HEK293 (cell line): ENCODE measurements around the gene ERF.

Experiments
- CTCF ChIA-PET: fragments of 350-600 bp; formaldehyde crosslinking; extraction: SDS; loops from one replicate; lab custom pipeline; 2021; ENCODE audit warnings: antibody characterized with exemption; lab: Yijun Ruan, JAX
- POLR2A ChIA-PET: fragments of 300-600 bp; formaldehyde crosslinking; extraction: SDS; loops from one replicate; lab custom pipeline; 2020; ENCODE audit warnings: antibody characterized with exemption, inconsistent platforms; lab: Yijun Ruan, JAX
- H3K27ac ChIP-seq: fragments of 200-500 bp; sonication (Bioruptor generic); 2 replicates; pipeline ENCODE4 v1.5.1; 2014; ENCODE audit warnings: low read depth, low read length, control low read depth, inconsistent platforms; ENCODE audit errors: extremely low read depth
- H3K36me3 ChIP-seq, 2 experiments: fragments of 200-500 bp in 1 of 2; sonication (Bioruptor generic) in 1 of 2; 1 replicate in 1 of 2; 2 replicates in 1 of 2; pipeline ENCODE4 v1.5.1; 2014 to 2017; ENCODE audit warnings: inconsistent platforms in 2 of 2, low read length in 2 of 2; ENCODE audit not compliant: control insufficient read depth in 2 of 2, insufficient read depth in 1 of 2
- H3K4me1 ChIP-seq: fragments of 200-500 bp; sonication (Bioruptor generic); 2 replicates; pipeline ENCODE4 v1.5.1; 2014; ENCODE audit warnings: mild to moderate bottlenecking, low read length, inconsistent platforms; ENCODE audit not compliant: control insufficient read depth, insufficient read depth
- H3K4me3 ChIP-seq: 2 replicates; pipeline ENCODE4 v1.5.1; 2011; ENCODE audit warnings: low read depth, mild to moderate bottlenecking, control low read depth, low read length, moderate library complexity
- H3K9me3 ChIP-seq: fragments of 200-500 bp; sonication (Bioruptor generic); 2 replicates; pipeline ENCODE4 v1.5.1; 2014; ENCODE audit warnings: low read depth, low read length, inconsistent platforms; ENCODE audit not compliant: control insufficient read depth, insufficient read depth
- ELK4 ChIP-seq: IDR thresholded peaks from 2 replicates; pipeline ENCODE4 v1.6.1; 2011; ENCODE audit warnings: mild to moderate bottlenecking, low read depth, low read length, borderline replicate concordance
- MZF1 ChIP-seq: fragments of 450-650 bp; formaldehyde crosslinking; IDR thresholded peaks from 2 replicates; pipeline ENCODE4 v1.5.1; 2017; ENCODE audit warnings: missing biosample characterization, missing genetic modification characterization, borderline replicate concordance
- PRDM4 ChIP-seq: fragments of 450-650 bp; formaldehyde crosslinking; IDR thresholded peaks from 2 replicates; pipeline ENCODE4 v1.5.1; 2017; ENCODE audit warnings: missing biosample characterization, missing genetic modification characterization
- YY2 ChIP-seq: fragments of 450-650 bp; formaldehyde crosslinking; IDR thresholded peaks from 2 replicates; pipeline ENCODE4 v1.5.1; 2016; ENCODE audit warnings: missing biosample characterization, missing genetic modification characterization
- ZBTB48 ChIP-seq: fragments of 450-650 bp; formaldehyde crosslinking; IDR thresholded peaks from 2 replicates; pipeline ENCODE4 v1.5.1; 2016; ENCODE audit warnings: missing biosample characterization, missing genetic modification characterization
- ZFP3 ChIP-seq: fragments of 450-650 bp; formaldehyde crosslinking; IDR thresholded peaks from 2 replicates; pipeline ENCODE4 v1.5.1; 2016; ENCODE audit warnings: low read depth, missing biosample characterization, missing genetic modification characterization
- ZIC2 ChIP-seq: fragments of 450-650 bp; formaldehyde crosslinking; IDR thresholded peaks from 2 replicates; pipeline ENCODE4 v1.5.1; 2016; ENCODE audit warnings: missing biosample characterization, missing genetic modification characterization
- ZNF18 ChIP-seq: fragments of 450-650 bp; formaldehyde crosslinking; IDR thresholded peaks from 2 replicates; pipeline ENCODE4 v1.5.1; 2016; ENCODE audit warnings: missing biosample characterization, missing genetic modification characterization
- ZNF211 ChIP-seq: fragments of 450-650 bp; formaldehyde crosslinking; IDR thresholded peaks from 2 replicates; pipeline ENCODE4 v1.5.1; 2016; ENCODE audit warnings: low read depth, missing biosample characterization, missing genetic modification characterization
- ZNF391 ChIP-seq: fragments of 450-650 bp; formaldehyde crosslinking; IDR thresholded peaks from 2 replicates; pipeline ENCODE4 v1.5.1; 2016; ENCODE audit warnings: low read depth, missing biosample characterization, missing genetic modification characterization, borderline replicate concordance
- ZNF558 ChIP-seq: fragments of 450-650 bp; formaldehyde crosslinking; IDR thresholded peaks from 2 replicates; pipeline ENCODE4 v1.5.1; 2016; ENCODE audit warnings: missing biosample characterization, missing genetic modification characterization
- ZNF600 ChIP-seq: fragments of 450-650 bp; formaldehyde crosslinking; IDR thresholded peaks from 2 replicates; pipeline ENCODE4 v1.5.1; 2016; ENCODE audit warnings: missing biosample characterization, missing genetic modification characterization
- ZNF664 ChIP-seq: fragments of 450-650 bp; formaldehyde crosslinking; IDR thresholded peaks from 2 replicates; pipeline ENCODE4 v1.5.1; 2016; ENCODE audit warnings: missing biosample characterization, missing genetic modification characterization
- ZSCAN18 ChIP-seq: fragments of 450-650 bp; formaldehyde crosslinking; IDR thresholded peaks from 2 replicates; pipeline ENCODE4 v1.5.1; 2016; ENCODE audit warnings: missing biosample characterization, missing genetic modification characterization
- TF ChIP-seq, protein P1 (sequence below): fragments of 450-650 bp; formaldehyde crosslinking; IDR thresholded peaks from 2 replicates; pipeline ENCODE4 v1.5.1; 2016; ENCODE audit warnings: missing biosample characterization, missing genetic modification characterization

ERF gene

DNA sequence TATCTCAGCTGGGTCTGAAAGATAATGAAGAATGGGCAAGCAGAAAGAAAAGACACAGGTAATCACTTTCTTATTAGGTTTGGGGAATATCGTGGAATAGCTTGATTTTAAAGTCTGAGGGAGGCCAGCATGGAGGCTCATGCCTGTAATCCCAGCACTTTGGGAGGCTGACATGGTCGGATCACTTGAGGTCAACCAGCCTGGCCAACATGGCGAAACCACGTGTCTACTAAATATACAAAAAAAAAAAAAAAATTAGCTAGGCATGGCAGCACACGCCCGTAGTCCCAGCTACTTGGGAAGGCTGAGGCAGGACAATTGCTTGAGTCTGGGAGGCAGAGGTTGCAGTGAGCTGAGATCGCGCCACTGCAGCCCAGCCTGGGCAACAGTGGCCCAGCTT, 48.9 kb upstream of the ERF start:
- Histone ChIP-seq H3K36me3 (peaks cover 0 to 7% of the 10 kb centered on the region in 2 experiments; a peak in 2 of 3 replicates), H3K9me3 (no peaks in the 10 kb centered on the region), H3K27ac (peak overlapping the region; percentile 75; the same call in 1 of the 2 replicates), H3K4me3 (no peak overlapping the region), H3K4me1 (peaks cover 13% of the 10 kb centered on the region)
- POLR2A ChIA-PET = interaction anchor here (0.7 kb wide), 2 partner anchors 19 to 121 kb away, joined by 4 to 5 read pairs; no protein-coding TSS in a partner anchor
- TF ChIP-seq ZFP3 (tag by site-specific recombination) (no peak), PRDM4 (tag by site-specific recombination) (no peak), ZNF391 (tag by site-specific recombination) (no peak)
- TF ChIP-seq, protein P1, sequence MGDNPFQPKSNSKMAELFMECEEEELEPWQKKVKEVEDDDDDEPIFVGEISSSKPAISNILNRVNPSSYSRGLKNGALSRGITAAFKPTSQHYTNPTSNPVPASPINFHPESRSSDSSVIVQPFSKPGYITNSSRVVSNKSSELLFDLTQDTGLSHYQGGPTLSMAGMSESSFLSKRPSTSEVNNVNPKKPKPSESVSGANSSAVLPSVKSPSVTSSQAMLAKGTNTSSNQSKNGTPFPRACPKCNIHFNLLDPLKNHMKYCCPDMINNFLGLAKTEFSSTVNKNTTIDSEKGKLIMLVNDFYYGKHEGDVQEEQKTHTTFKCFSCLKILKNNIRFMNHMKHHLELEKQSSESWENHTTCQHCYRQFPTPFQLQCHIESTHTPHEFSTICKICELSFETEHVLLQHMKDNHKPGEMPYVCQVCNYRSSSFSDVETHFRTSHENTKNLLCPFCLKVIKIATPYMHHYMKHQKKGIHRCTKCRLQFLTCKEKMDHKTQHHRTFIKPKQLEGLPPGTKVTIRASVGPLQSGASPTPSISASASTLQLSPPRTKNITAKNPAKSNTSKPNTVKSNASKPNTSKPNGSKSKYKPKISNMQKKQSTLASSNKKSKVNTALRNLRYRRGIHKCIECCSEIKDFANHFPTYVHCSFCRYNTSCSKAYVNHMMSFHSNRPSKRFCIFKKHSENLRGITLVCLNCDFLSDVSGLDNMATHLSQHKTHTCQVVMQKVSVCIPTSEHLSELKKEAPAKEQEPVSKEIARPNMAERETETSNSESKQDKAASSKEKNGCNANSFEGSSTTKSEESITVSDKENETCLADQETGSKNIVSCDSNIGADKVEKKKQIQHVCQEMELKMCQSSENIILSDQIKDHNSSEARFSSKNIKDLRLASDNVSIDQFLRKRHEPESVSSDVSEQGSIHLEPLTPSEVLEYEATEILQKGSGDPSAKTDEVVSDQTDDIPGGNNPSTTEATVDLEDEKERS (tag by site-specific recombination) = no peak
- CTCF ChIA-PET = interaction anchor here (0.6 to 1.8 kb wide), 7 partner anchors 9 to 138 kb away, joined by 4 to 8 read pairs (median 4); no protein-coding TSS in a partner anchor

GRCh38 chr19:42303101-42303464, 48.2 kb upstream of the ERF start:
- Histone ChIP-seq H3K4me1 (peaks cover 13% of the 10 kb centered on the region), H3K27ac (peak overlapping the region; percentile 75; the same call in 1 of the 2 replicates), H3K36me3 (peaks cover 3 to 7% of the 10 kb centered on the region in 2 experiments; a peak in 2 of 3 replicates), H3K4me3 (no peak overlapping the region; the same call in 1 of the 2 replicates), H3K9me3 (no peaks in the 10 kb centered on the region)
- TF ChIP-seq ZNF600 (tag by site-specific recombination) (0 out of 2 replicates have a peak, but pooled peaks have one; percentile 18), ZSCAN18 (tag by site-specific recombination) (0 out of 2 replicates have a peak, but pooled peaks have one; percentile 4), ZNF664 (tag by site-specific recombination) (0 out of 2 replicates have a peak, but pooled peaks have one; percentile 12), ZNF558 (tag by site-specific recombination) (0 out of 2 replicates have a peak, but pooled peaks have one; percentile 6), MZF1 (0 out of 2 replicates have a peak, but pooled peaks have one; percentile 26), ZIC2 (tag by site-specific recombination) (no peak), ZNF211 (tag by site-specific recombination) (no peak), ZBTB48 (tag by site-specific recombination) (peak; percentile 76), YY2 (tag by site-specific recombination) (0 out of 2 replicates have a peak, but pooled peaks have one; percentile 31), ELK4 (no peak), ZNF18 (tag by site-specific recombination) (no peak)
- ChIA-PET CTCF (interaction anchor here (0.5 to 1.8 kb wide), 4 partner anchors 23 to 185 kb away, joined by 4 to 8 read pairs (median 4); no protein-coding TSS in a partner anchor), POLR2A (interaction anchor here (1.0 to 2.9 kb wide), 10 partner anchors 9 to 157 kb away, joined by 3 to 26 read pairs (median 4); partner anchors contain the start of gene GSK3A)
